ENCODE results near the gene RNF217.
"Not testable (repeated sequence)": the region's sequence is repeated elsewhere in the genome, so short reads cannot be mapped to it uniquely, and the experiment has no call there.

The RNF217 gene

GRCh38 chr6:125015152-125015551 lies 52.9 kb downstream of the RNF217 start:
- no peak for DNase-seq (ENCODE audit: low spot score)

GRCh38 chr6:125018136-125018535 lies 55.9 kb downstream of the RNF217 start:
- DNase-seq (ENCODE audit: low spot score) = no peak

- DNase-seq (ENCODE audit: low spot score) = no peak
These were observed 57.0 kb downstream of the RNF217 start for GRCh38 chr6:125019281-125019680.

GRCh38 chr6:125019918-125020317 lies 57.7 kb downstream of the RNF217 start:
- no peak for DNase-seq (ENCODE audit: low spot score)

- DNase-seq (ENCODE audit: low spot score) = no peak
These were observed 58.1 kb downstream of the RNF217 start for GRCh38 chr6:125020385-125020784.

GRCh38 chr6:125022391-125022989 lies 60.3 kb downstream of the RNF217 start:
- no peak for DNase-seq (ENCODE audit: low spot score)

GRCh38 chr6:125025164-125025854 lies 63.1 kb downstream of the RNF217 start:
- DNase-seq (ENCODE audit: low spot score) = no peak

GRCh38 chr6:125027287-125027686 lies 65.0 kb downstream of the RNF217 start:
- DNase-seq (ENCODE audit: low spot score) = no peak

- DNase-seq (ENCODE audit: low spot score) = no peak
These were observed 68.7 kb downstream of the RNF217 start for GRCh38 chr6:125030969-125031368.

- no peak for DNase-seq (ENCODE audit: low spot score)
These were observed 69.1 kb downstream of the RNF217 start for GRCh38 chr6:125031385-125031784.

GRCh38 chr6:125034929-125035328 lies 72.7 kb downstream of the RNF217 start:
- not testable (repeated sequence) for DNase-seq (ENCODE audit: low spot score)

- DNase-seq (ENCODE audit: low spot score) = not testable (repeated sequence)
These were observed 74.2 kb downstream of the RNF217 start for GRCh38 chr6:125036486-125036885.

GRCh38 chr6:125037827-125038226 lies 75.6 kb downstream of the RNF217 start:
- no peak for DNase-seq (ENCODE audit: low spot score)

GRCh38 chr6:125038925-125039324 lies 76.7 kb downstream of the RNF217 start:
- no peak for DNase-seq (ENCODE audit: low spot score)

- peak; percentile 53 for DNase-seq (ENCODE audit: low spot score)
These were observed 79.7 kb downstream of the RNF217 start for GRCh38 chr6:125041740-125042459.

GRCh38 chr6:125044066-125044465 lies 81.8 kb downstream of the RNF217 start:
- no peak for DNase-seq (ENCODE audit: low spot score)

- no peak for DNase-seq (ENCODE audit: low spot score)
These were observed 82.4 kb downstream of the RNF217 start for GRCh38 chr6:125044667-125045066.

- peak; percentile 79 for DNase-seq (ENCODE audit: low spot score)
These were observed 84.1 kb downstream of the RNF217 start for GRCh38 chr6:125046107-125046925.

- no peak for DNase-seq (ENCODE audit: low spot score)
These were observed 86.0 kb downstream of the RNF217 start for GRCh38 chr6:125048274-125048673.

GRCh38 chr6:125050663-125051318 lies 88.6 kb downstream of the RNF217 start:
- DNase-seq (ENCODE audit: low spot score) = no peak

- no peak for DNase-seq (ENCODE audit: low spot score)
These were observed 91.6 kb downstream of the RNF217 start for GRCh38 chr6:125053809-125054208.

GRCh38 chr6:125054331-125054730 lies 92.1 kb downstream of the RNF217 start:
- DNase-seq (ENCODE audit: low spot score) = no peak

Data from kidney tubule cell (primary cell).